OCI-LY3 (cell line): ENCODE results near the gene OTOA.

Source experiments
- EZH2phosphoT487 ChIP-seq: fragments of 200-600 bp; shearing (Covaris generic); IDR thresholded peaks from 2 replicates; pipeline ENCODE4 v1.6.1; 2018; ENCODE audit warnings: antibody characterized with exemption, mixed run types, low read depth
- TF ChIP-seq, protein P1 (sequence below): fragments of 200-600, 300-600 bp; sonication (generic); IDR thresholded peaks from 2 replicates; pipeline ENCODE4 v1.5.1; 2014; ENCODE audit warnings: antibody characterized with exemption, low read length, low read depth

- TF ChIP-seq, protein P1, sequence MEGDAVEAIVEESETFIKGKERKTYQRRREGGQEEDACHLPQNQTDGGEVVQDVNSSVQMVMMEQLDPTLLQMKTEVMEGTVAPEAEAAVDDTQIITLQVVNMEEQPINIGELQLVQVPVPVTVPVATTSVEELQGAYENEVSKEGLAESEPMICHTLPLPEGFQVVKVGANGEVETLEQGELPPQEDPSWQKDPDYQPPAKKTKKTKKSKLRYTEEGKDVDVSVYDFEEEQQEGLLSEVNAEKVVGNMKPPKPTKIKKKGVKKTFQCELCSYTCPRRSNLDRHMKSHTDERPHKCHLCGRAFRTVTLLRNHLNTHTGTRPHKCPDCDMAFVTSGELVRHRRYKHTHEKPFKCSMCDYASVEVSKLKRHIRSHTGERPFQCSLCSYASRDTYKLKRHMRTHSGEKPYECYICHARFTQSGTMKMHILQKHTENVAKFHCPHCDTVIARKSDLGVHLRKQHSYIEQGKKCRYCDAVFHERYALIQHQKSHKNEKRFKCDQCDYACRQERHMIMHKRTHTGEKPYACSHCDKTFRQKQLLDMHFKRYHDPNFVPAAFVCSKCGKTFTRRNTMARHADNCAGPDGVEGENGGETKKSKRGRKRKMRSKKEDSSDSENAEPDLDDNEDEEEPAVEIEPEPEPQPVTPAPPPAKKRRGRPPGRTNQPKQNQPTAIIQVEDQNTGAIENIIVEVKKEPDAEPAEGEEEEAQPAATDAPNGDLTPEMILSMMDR = no peak
- no peak for TF ChIP-seq EZH2phosphoT487
Observed at GRCh38 chr16:21717608-21718007, 53.8 kb downstream of the OTOA start.
